ENCODE measurements around the gene NUP42. TPM values are rescaled to one million over a fixed set of nuclear protein-coding genes. Genes with fewer than 3 reads are reported as not detected.

NUP42 gene
- total and polyA plus RNA-seq, 9 of the 15 experiments (the other 6 are each of a cell fraction or from before 2014, with no cell fraction given) = 41.8 to 86.4 (median 71.2) TPM

DNA sequence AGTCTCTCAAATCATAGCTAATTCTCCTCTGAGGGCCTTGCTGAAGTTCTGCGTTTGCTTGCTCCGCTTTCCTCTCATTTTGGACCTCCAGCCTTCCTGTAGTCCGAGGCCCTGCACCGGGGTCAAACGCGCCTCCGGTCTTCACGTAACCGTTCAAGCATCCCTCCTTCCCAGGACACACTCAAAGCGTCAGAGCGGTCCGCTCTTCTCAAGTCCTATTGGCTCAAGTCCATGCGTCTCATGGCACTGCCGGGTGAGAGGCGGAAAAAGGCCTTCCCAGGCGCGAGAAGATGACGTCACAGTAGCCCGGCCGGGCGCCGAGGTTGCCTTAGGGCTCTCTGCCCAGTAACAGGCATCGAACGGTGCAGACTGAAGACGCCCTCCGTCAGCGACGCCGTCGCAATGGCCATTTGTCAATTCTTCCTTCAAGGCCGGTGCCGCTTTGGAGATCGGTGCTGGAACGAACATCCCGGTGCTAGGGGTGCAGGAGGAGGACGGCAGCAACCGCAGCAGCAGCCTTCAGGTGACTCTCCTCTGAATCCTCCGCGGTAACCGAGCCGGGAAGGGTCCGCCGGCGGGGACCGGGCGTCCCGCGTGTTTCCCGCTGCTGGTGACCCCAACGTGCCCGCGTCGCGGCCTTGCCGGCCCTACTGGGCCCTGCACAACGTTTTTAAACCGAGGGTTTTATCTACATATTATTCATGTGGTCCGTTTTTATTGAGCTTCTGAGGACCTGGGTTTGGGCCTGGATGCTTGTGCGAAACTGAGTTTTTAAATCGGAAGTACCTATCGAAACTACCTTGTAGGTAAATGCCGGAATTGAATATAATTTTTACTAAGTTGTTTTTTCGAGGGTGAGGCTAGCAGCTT is at the start of gene NUP42 (continued):
- 0 out of 2 replicates have a peak, but pooled peaks have one; percentile 23 for TF ChIP-seq ZBTB40 (IDR thresholded peaks at IDR 0.05)
- TF ChIP-seq ZBTB40 (CRISPR knock-in tag; IDR thresholded peaks at IDR 0.05) = no peak
- TF ChIP-seq CHD1 (IDR thresholded peaks at IDR 0.05; ENCODE audit: low read length) = peak; percentile 65
- TF ChIP-seq U2AF2 (optimal IDR thresholded peaks at IDR 0.05; ENCODE audit: low read depth, low read length) = no peak
- TF ChIP-seq ZKSCAN8 (CRISPR knock-in tag; IDR thresholded peaks at IDR 0.05) = 0 out of 2 replicates have a peak, but pooled peaks have one; percentile 25
- TF ChIP-seq HMG20B (CRISPR knock-in tag; IDR thresholded peaks at IDR 0.05) = no peak
- TF ChIP-seq PHF21A (IDR thresholded peaks at IDR 0.05; ENCODE audit: borderline replicate concordance, low read depth) = no peak
- peak; percentile 63; the same call in 1 of the 2 replicates for TF ChIP-seq CBFB (CRISPR knock-in tag; IDR thresholded peaks at IDR 0.05)
- 0 out of 2 replicates have a peak, but pooled peaks have one; percentile 56 for TF ChIP-seq ELF4 (CRISPR knock-in tag; IDR thresholded peaks at IDR 0.05)
- 0 out of 2 replicates have a peak, but pooled peaks have one; percentile 31 for TF ChIP-seq EGR1 (conservative IDR thresholded peaks at IDR 0.05)
- TF ChIP-seq TAF7 (tag; IDR thresholded peaks at IDR 0.05) = peak; percentile 85
- TF ChIP-seq ZNF785 (CRISPR knock-in tag; IDR thresholded peaks at IDR 0.05) = no peak
- no peak for TF ChIP-seq RBM14 (IDR thresholded peaks at IDR 0.05; ENCODE audit: borderline replicate concordance, insufficient read depth, low read depth, low read length)
- peak; percentile 92 for TF ChIP-seq TAF1 (IDR thresholded peaks at IDR 0.05; ENCODE audit: control insufficient read depth, extremely low read depth, insufficient read depth, low read length, severe bottlenecking)
- TF ChIP-seq, protein P1, sequence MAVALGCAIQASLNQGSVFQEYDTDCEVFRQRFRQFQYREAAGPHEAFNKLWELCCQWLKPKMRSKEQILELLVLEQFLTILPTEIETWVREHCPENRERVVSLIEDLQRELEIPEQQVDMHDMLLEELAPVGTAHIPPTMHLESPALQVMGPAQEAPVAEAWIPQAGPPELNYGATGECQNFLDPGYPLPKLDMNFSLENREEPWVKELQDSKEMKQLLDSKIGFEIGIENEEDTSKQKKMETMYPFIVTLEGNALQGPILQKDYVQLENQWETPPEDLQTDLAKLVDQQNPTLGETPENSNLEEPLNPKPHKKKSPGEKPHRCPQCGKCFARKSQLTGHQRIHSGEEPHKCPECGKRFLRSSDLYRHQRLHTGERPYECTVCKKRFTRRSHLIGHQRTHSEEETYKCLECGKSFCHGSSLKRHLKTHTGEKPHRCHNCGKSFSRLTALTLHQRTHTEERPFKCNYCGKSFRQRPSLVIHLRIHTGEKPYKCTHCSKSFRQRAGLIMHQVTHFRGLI (CRISPR knock-in tag; IDR thresholded peaks at IDR 0.05) = no peak
- peak; percentile 91 for TF ChIP-seq PCBP1 (IDR thresholded peaks at IDR 0.05; ENCODE audit: low read depth, low read length, poor library complexity, severe bottlenecking)
- TF ChIP-seq MCM7 (IDR thresholded peaks at IDR 0.05) = no peak
- TF ChIP-seq MAFK (IDR thresholded peaks at IDR 0.05; ENCODE audit: low read length) = no peak; the same call in 1 of the 2 replicates
